ENCODE results near the gene GPR139. TPM values are rescaled to one million over a fixed set of nuclear protein-coding genes. Genes with fewer than 3 reads are reported as not detected.

The GPR139 gene
- not detected in 2 replicates for total RNA-seq

GRCh38 chr16:20073203-20074098 is at the start of gene GPR139:
Gene GPR139 (minus strand): TSS chr16:20073890. CDS start chr16:20073616, 274 bp downstream.

Other genes starting within 250 kb of the GPR139 start
- 11.5 and 18.5 TPM in 2 replicates for gene GPRC5B, start 189.0 kb downstream of the GPR139 start, total RNA-seq

Measured in myometrial cell (primary cell).